ENCODE data around the gene DENND1A. TPM values are rescaled to one million over a fixed set of nuclear protein-coding genes. Genes with fewer than 3 reads are reported as not detected.

The DENND1A gene
- total RNA-seq, 1 donor from 2014 or later = 13.9 TPM

GRCh38 chr9:123678038-123678877 is 251.7 kb downstream of the DENND1A start:
- Mint-ChIP-seq H3K36me3 (ENCODE audit: unreplicated experiment) (peaks cover 20% of the 10 kb centered on the region), H3K4me3 (ENCODE audit: unreplicated experiment) (no peak overlapping the region), H3K27me3 (ENCODE audit: unreplicated experiment) (no peaks in the 10 kb centered on the region), H3K4me1 (ENCODE audit: low read depth, unreplicated experiment) (peaks cover 2% of the 10 kb centered on the region), H3K27ac (ENCODE audit: unreplicated experiment) (no peak overlapping the region), H3K9me3 (ENCODE audit: unreplicated experiment) (peaks cover 1% of the 10 kb centered on the region)
- no peak for DNase-seq
- TF ChIP-seq CTCF (IDR thresholded peaks at IDR 0.05; ENCODE audit: partially characterized antibody, unreplicated experiment) = no peak

- H3K36me3 Mint-ChIP-seq (ENCODE audit: unreplicated experiment) = peaks cover 21% of the 10 kb centered on the region
- peak overlapping the region; percentile 39 for H3K27ac Mint-ChIP-seq (ENCODE audit: unreplicated experiment)
- no peak overlapping the region for H3K4me3 Mint-ChIP-seq (ENCODE audit: unreplicated experiment)
- peaks cover 2% of the 10 kb centered on the region for H3K9me3 Mint-ChIP-seq (ENCODE audit: unreplicated experiment)
- no peak for TF ChIP-seq CTCF (IDR thresholded peaks at IDR 0.05; ENCODE audit: partially characterized antibody, unreplicated experiment)
- H3K4me1 Mint-ChIP-seq (ENCODE audit: low read depth, unreplicated experiment) = peaks cover 2% of the 10 kb centered on the region
- no peak for DNase-seq
- no peaks in the 10 kb centered on the region for H3K27me3 Mint-ChIP-seq (ENCODE audit: unreplicated experiment)
Observed at GRCh38 chr9:123676869-123677268, 253.1 kb downstream of the DENND1A start.

GRCh38 chr9:123669346-123669745 is 260.6 kb downstream of the DENND1A start:
- H3K4me1 Mint-ChIP-seq (ENCODE audit: low read depth, unreplicated experiment) = peaks cover 2% of the 10 kb centered on the region
- peaks cover 3% of the 10 kb centered on the region for H3K27me3 Mint-ChIP-seq (ENCODE audit: unreplicated experiment)
- peaks cover 25% of the 10 kb centered on the region for H3K36me3 Mint-ChIP-seq (ENCODE audit: unreplicated experiment)
- H3K4me3 Mint-ChIP-seq (ENCODE audit: unreplicated experiment) = no peak overlapping the region
- DNase-seq = no peak
- H3K27ac Mint-ChIP-seq (ENCODE audit: unreplicated experiment) = no peak overlapping the region
- no peak for TF ChIP-seq CTCF (IDR thresholded peaks at IDR 0.05; ENCODE audit: partially characterized antibody, unreplicated experiment)
- peaks cover 2% of the 10 kb centered on the region for H3K9me3 Mint-ChIP-seq (ENCODE audit: unreplicated experiment)

- DNase-seq = no peak
- Mint-ChIP-seq H3K27ac (ENCODE audit: unreplicated experiment) (no peak overlapping the region), H3K4me1 (ENCODE audit: low read depth, unreplicated experiment) (peaks cover 24% of the 10 kb centered on the region), H3K27me3 (ENCODE audit: unreplicated experiment) (no peaks in the 10 kb centered on the region), H3K4me3 (ENCODE audit: unreplicated experiment) (no peak overlapping the region), H3K9me3 (ENCODE audit: unreplicated experiment) (no peaks in the 10 kb centered on the region), H3K36me3 (ENCODE audit: unreplicated experiment) (peaks cover 21% of the 10 kb centered on the region)
- no peak for TF ChIP-seq CTCF (IDR thresholded peaks at IDR 0.05; ENCODE audit: partially characterized antibody, unreplicated experiment)
Observed at GRCh38 chr9:123663529-123663928, 266.4 kb downstream of the DENND1A start.

GRCh38 chr9:123662057-123662776 is 267.7 kb downstream of the DENND1A start:
- DNase-seq = no peak

More at GRCh38 chr9:123662057-123662776, 267.7 kb downstream of the DENND1A start:
- no peaks in the 10 kb centered on the region for H3K9me3 Mint-ChIP-seq (ENCODE audit: unreplicated experiment)
- no peak overlapping the region for H3K27ac Mint-ChIP-seq (ENCODE audit: unreplicated experiment)
- TF ChIP-seq CTCF (IDR thresholded peaks at IDR 0.05; ENCODE audit: partially characterized antibody, unreplicated experiment) = no peak
- peaks cover 21% of the 10 kb centered on the region for H3K36me3 Mint-ChIP-seq (ENCODE audit: unreplicated experiment)
- H3K4me3 Mint-ChIP-seq (ENCODE audit: unreplicated experiment) = no peak overlapping the region
- peaks cover 24% of the 10 kb centered on the region for H3K4me1 Mint-ChIP-seq (ENCODE audit: low read depth, unreplicated experiment)
- no peaks in the 10 kb centered on the region for H3K27me3 Mint-ChIP-seq (ENCODE audit: unreplicated experiment)

All from glutamatergic neuron (in vitro differentiated cells).